HG02610 (cell line): Measurements from ENCODE around the gene TMEM243.

Experiments
- ATAC-seq: cut with Tn5 transposase; IDR thresholded peaks from one replicate; pipeline ENCODE4 v1.9.1; 2021; ENCODE audit warnings: mild to moderate bottlenecking, moderate library complexity; ENCODE audit not compliant: unreplicated experiment

TMEM243 gene

DNA sequence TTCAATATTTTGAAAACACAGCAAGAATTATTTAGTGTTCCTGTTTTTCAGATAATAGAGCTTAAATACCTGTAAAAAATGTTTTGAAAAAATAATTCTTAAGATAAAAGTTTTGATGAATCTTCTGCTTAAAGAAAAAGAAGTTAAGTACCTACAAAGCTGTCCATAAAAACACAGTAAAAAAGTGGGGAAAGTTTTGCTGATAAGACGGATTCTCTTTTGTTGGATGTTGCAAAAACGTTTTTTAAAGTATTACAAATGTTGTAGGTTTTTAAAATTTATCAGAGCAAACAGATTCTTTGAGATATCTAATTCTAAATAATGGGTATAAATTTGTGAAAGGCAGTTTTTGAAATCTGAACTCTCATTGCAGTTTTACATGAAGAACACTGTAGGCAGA, 55.1 kb downstream of the TMEM243 start:
- no peak for ATAC-seq

DNA sequence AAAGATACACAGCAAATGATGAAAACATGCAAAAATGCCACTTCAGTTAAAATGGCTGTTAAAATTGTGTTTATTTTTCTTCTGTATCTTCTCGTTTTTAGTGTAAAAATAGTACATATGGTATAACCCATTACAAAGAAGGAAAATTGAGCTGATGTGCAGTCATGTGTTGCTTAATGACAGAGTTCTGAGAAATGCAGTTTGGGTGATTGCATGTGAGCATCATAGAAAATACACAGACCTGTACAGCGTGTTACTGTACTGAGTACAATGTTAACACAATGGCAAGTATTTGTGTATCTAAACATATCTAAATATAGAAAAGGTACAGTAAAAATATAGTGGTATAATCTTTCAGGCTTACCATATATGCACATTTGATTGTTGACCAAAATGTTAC, 60.0 kb downstream of the TMEM243 start:
- ATAC-seq, result peak; percentile 43

DNA sequence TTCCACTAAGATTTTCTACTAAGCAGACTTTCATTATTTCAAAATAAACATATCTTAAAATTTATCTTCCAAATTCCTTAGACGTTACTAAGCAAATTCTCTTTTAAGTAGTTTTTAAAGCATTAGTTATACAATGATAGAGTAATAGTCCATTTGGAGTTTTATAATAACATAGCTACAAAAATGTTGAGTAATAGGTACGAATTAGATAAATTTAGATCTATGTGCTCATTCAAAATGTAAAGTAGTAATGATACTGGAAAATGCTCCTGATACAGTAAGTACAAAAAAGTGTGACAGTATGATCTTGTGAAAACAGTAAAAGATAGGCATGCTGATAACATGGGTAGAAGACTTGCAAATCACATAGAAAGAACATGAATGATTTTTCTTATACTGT, 62.8 kb downstream of the TMEM243 start:
- no peak for ATAC-seq

DNA sequence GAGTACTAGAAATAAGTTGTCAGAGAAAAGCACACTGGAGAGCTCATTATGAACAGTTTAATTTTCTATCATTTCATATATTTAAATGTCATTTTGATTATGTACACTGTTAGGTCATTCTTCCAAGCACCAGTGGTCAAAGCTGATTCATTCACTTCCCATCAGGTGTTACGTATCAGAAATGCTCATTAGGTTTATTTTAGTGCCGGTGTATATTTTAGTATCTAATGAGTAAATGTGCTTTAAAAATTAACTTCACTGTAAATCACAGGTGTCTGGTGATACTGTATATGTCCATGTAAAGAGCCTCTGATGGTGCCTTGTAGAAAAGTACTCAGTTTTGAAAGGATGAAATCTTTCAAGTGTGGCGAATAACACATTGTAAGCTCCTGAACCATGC, 63.7 kb downstream of the TMEM243 start:
- ATAC-seq, result no peak

DNA sequence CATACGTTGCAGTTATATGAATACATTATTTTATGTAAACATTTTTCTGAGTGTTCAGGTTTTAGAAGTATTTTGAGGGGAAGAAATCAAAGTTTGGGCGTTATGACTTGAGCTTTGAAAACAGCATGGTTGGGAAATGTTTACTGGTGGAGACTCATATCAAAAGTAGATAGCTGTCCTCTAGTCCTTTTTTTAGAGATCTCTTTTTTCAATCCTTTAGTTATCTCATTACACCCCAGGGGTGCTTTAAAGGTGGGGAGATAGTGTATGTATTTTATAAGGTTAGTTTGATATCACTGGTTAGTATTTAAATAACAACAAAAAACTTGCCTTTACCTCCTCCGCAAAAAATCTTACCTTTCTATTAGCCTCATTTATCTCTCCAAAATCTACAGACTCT, 65.0 kb downstream of the TMEM243 start:
- no peak for ATAC-seq

DNA sequence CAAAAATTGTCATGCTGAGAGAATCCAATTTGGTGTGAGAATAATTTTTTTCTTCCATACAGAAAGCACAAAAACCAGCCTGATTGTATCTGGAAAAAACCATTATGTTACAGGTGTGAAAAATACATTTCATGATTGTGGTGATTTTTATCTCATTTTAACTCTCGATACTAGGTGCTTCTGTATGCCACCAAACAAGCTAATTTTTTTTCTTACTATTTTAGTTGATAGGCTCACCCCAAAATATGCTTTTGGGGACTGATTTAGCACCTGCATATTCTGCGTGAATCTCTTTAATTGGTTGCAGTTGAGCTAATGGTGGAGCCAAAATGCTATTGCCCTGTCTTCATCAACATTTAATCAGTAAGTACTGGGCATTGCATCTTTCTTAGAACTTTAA, 65.4 kb downstream of the TMEM243 start:
- no peak for ATAC-seq

DNA sequence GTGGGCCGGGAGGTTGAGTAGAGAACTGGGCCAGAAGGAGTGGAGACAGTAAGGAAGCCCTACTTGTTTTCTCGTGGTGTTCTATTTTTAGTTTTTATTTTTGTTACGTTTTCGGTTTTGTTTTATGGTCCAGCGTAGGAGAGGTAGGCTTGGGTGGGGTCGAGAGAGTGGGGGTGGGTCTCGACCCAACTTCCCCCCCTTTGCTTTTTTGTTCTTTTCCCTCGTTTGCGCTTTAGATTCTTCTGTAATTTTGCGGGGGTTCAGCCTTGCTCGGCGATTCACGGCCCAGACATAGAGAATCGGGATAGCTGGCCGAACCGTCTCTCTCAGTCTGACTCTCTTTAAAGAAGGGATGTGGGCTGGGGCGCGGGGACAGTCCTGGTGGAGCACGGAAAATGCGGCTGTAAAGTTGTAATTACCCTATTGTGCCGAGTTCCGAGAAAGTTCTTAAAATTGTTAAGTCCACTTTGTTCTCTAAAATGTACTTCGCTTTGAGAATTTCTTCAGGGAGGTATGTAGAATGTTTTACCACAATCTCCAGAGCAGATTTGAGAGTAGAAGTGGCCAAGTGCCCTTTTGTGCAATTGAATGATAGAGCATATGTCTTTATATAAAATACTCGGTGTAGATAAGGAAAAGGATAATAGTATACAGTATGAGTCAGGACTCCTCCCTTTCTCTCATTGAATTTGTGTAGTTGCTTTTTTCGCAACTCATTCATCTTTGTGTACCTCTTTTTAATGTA, 66.5 kb downstream of the TMEM243 start:
- ATAC-seq, result peak; percentile 18

DNA sequence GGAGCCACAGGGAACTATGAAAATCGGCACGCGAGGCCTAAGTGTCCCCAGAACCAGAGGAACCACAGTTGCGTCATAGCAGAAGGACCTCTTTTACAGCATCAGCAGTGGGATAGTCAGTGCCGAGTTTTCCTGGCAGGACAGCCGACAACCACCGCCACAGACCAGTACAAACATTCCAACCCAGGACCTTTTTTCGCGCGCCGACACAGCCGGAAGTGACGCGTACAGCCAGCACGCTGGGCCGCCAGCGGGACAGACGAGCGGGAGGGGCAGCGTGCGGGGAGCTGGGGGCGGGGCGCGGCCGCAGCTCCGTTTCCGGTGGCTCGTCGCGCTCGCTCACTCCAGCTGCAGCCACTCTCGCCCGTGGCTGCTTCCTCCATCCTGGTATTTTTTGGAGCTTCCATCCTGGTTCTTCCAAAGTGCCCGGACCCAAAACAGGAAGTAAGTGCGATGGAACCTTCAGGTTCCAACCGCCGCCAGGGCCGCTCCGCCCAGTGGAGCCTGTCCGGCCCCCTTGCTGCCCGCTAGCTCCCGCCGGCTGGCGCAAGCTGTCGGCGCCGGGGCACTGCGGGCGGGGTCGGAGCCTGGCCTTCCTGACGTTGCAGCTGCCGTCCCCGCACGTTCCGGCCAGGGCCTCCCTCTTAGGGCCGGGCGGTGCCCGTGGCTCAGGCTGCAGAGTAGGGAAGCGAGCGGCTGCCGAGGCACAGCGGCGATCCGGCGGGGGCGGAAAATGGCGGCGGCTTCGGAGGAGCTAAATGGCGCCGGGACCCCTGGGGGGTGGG, 67.2 kb downstream of the TMEM243 start, which contains the start of gene DMTF1:
TSS of gene DMTF1 (plus strand) at position 342 of the 785 bp plus-strand sequence. CDS start 12,489 bp downstream, outside the sequence.
- ATAC-seq, result peak; percentile 84

DNA sequence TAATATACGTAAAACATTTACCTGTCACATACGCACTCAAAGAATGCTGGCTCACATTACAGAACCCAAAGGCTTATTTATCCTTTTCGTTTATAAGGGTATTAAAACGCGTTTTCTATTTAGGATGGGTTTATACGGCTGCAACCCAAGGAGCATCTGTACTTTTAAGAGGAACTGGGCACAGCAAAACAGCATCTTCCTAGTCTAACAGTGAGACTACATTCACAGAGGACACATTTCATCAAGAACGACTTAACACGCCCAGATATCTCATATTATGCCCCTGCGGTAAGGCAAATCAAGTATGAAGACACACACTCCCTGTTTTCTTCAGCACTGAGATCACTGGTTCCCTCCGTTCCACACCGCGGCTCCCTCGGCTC, 67.8 kb downstream of the TMEM243 start:
- peak; percentile 31 for ATAC-seq

DNA sequence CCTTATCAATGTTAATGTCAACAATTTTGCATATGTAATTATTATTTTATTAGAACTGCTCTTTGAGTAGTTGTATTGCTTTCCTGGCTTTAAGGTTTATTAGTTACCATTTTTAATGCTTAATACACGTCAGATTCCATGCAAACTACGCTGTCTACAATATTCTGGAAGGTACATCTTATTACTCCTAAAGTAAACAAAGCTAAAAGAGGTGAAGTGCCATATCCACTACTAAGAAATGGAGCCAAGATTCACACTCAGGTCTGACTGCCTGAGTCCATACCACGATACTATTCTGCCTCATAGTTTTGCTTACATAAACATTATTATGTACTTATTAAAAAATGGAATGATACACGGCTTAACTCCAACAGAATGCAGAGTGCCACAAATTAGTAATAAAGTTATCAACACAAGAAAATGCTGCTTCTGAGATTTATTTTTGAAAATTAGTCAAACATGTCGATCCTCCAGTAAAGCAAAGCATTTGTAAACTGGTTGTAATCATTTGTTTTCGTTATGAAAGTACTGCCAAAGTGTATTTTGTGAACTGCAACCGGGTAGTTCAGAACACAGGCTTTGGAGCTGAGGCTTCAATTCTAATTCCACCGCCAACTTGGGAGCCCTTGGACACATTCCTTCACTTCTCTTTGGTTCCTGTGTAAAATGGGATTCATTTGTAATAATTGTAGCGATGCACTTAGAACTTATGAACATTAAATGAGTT, 68.4 kb downstream of the TMEM243 start:
- no peak for ATAC-seq

DNA sequence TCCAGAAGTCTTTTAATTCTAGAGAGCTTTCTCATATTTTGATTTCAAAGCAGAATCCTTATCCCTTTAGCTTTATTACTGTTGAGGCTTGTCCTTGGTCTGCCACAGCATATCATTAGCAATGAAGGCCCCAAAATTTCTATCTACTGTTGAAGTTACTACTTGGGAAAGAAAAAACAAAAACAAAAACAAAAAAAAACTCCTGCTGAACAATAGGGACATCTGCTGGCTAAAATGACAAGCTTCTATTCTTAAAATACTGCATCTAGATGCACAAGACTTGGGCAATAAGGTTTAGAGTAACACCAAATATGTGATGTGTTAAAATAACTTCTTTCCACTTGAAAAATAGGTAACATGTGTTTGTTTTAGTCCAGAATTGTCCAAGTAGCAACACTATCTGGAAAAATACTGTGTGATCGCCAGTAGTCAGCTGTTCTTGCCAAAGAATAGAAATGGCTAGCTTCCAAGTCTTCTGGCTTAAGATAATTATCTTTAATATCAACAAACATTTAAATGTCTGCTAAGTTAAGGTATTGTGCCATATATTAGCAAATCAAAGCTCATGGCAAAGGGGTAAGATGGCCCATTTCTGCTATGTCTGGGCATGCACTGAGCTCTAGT, 71.1 kb downstream of the TMEM243 start:
- no peak for ATAC-seq

DNA sequence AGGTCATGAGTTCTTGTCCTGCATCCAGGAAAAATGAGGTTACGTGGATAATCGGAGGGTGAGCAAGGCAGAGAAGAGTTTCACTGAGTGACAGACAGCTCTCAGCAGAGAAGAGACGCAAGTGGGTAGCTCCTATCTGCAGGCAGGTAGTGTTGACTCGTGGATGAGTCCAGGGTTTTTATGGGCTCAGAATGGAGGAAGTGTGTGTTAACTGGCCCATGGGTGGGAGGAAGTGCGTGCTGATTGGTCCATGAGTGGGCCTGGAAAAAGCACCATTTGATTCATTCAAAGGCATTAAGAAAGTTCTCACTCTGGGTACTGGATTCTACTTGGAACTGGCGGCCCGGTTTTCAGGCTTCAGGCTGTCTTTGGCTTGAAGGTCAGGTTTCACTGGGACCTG, 72.0 kb downstream of the TMEM243 start:
- ATAC-seq, result no peak

DNA sequence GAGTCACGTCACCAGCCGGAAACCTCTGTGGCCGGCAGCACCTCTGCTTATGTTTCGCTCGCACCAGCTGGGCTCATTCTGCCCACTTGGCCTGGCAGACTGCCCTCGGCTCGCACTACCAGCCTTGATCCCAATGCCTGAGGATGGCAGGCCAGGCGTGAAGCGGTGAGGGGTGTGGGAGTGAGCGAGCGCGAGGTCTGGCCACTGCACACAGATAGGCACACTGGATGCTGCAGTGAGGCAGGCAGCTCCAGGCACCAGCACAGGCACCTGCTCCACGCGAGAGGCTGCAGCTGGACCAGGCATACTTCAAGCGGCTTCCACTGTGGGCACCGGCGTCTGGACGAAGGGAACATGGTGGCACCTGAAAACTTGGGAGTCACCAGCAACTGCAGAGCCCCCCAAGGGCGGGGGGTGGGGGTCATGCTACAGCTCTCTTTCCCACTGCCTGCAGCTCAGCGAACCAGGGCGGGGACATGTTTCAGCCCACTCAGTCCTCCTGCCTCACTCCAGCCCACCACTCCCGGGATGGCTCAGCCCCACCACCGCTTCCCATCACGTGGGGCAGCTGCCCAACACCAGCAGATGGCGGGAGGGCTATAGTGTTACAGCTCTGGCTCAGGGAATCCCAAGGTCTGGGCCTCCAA, 72.7 kb downstream of the TMEM243 start:
- no peak for ATAC-seq
